CD4-positive, alpha-beta T cell (primary cell): Measurements from ENCODE around the gene BABAM2. TPM values are rescaled to one million over a fixed set of nuclear protein-coding genes. Genes with fewer than 3 reads are reported as not detected.

Experiments
- ATAC-seq: fragments of 200-7000 bp; cut with Tn5 transposase; one replicate; pipeline ENCODE4 v1.10.0; 2022; ENCODE audit warnings: mild to moderate bottlenecking; ENCODE audit not compliant: poor library complexity
- CTCF ChIA-PET: fragments of 350-600 bp; sonication (Branson Sonifier 250); formaldehyde crosslinking; loops from one replicate; lab custom pipeline; 2021; ENCODE audit warnings: antibody characterized with exemption, inconsistent platforms; lab: Charles Lee
- POLR2A ChIA-PET: fragments of 350-600 bp; sonication (Branson Sonifier 250); formaldehyde crosslinking; loops from one replicate; lab custom pipeline; 2021; ENCODE audit warnings: antibody characterized with exemption, inconsistent platforms; lab: Charles Lee
- DNase-seq, 14 experiments: peaks; one replicate each; pipeline ENCODE4 v3.0.0-alpha.2; 2013 to 2020; ENCODE audit warnings: mixed read lengths in 2 of 14
- H3K27ac ChIP-seq, 2 donors: one replicate each; pipeline versions ENCODE4 v1.5.1 to v1.7.0; 2013; ENCODE audit warnings: low read length in 2 of 2, low read depth in 1 of 2, mild to moderate bottlenecking in 1 of 2
- H3K27me3 ChIP-seq, 2 experiments: 1 replicate in 1 of 2; 2 replicates in 1 of 2; pipeline versions ENCODE4 v1.6.1 to v1.7.0; 2013; ENCODE audit warnings: low read length in 2 of 2, control low read depth in 1 of 2, mild to moderate bottlenecking in 1 of 2, moderate library complexity in 1 of 2; ENCODE audit not compliant: insufficient read depth in 2 of 2, control insufficient read depth in 1 of 2
- H3K36me3 ChIP-seq: one replicate; pipeline ENCODE4 v1.6.1; 2013; ENCODE audit warnings: low read length, control low read depth; ENCODE audit not compliant: insufficient read depth
- H3K4me1 ChIP-seq: one replicate; pipeline ENCODE4 v1.6.1; 2013; ENCODE audit warnings: low read length, control low read depth; ENCODE audit not compliant: insufficient read depth
- H3K4me3 ChIP-seq: one replicate; pipeline ENCODE4 v1.5.1; 2013; ENCODE audit warnings: mild to moderate bottlenecking, low read length, moderate library complexity
- H3K9me3 ChIP-seq, 2 experiments: 1 replicate in 1 of 2; 2 replicates in 1 of 2; pipeline versions ENCODE4 v1.6.1 to v1.7.0; 2013; ENCODE audit warnings: low read length in 2 of 2, mild to moderate bottlenecking in 2 of 2, control low read depth in 1 of 2, moderate library complexity in 1 of 2; ENCODE audit not compliant: control insufficient read depth in 1 of 2, insufficient read depth in 1 of 2
- H3K27ac Mint-ChIP-seq: one replicate; pipeline ENCODE4 v1.8.0; 2020; ENCODE audit warnings: mixed read lengths
- H3K27me3 Mint-ChIP-seq: one replicate; pipeline ENCODE4 v1.8.0; 2021; ENCODE audit warnings: mixed read lengths
- H3K36me3 Mint-ChIP-seq: one replicate; pipeline ENCODE4 v1.8.0; 2021; ENCODE audit warnings: low read depth, mixed read lengths
- H3K4me1 Mint-ChIP-seq: one replicate; pipeline ENCODE4 v1.8.0; 2021; ENCODE audit warnings: low read depth, mixed read lengths
- H3K4me3 Mint-ChIP-seq: one replicate; pipeline ENCODE4 v1.8.0; 2020; ENCODE audit warnings: mild to moderate bottlenecking, mixed read lengths
- H3K9me3 Mint-ChIP-seq: one replicate; pipeline ENCODE4 v1.8.0; 2020; ENCODE audit warnings: mixed read lengths
- intact Hi-C, 2 experiments: fragments of 100-400 bp; cut with DNase I in 1 of 2; cut with micrococcal nuclease in 1 of 2; formaldehyde crosslinking; loops; one replicate each; pipeline versions ENCODE4 v1.15.1 to v1.9.0; 2023 to 2025; cut with DNase I, micrococcal nuclease
- total RNA-seq, 174 experiments: library from RNA in 2 of 174; stranded (reverse) in 2 of 174; gene quantifications; one replicate each; pipeline ENCODE4 v1.2.3 and lab custom pipeline; 2021 to 2026
- TF ChIP-seq, protein P1 (sequence below): fragments of 200-600 bp; IDR thresholded peaks from one replicate; pipeline ENCODE4 v1.8.0; 2022; ENCODE audit warnings: antibody characterized with exemption, mild to moderate bottlenecking

The BABAM2 gene
- total RNA-seq, 2 experiments from 2014 or later, result 29.2 to 32.8 TPM

GRCh38 chr2:28320371-28320770 is 429.8 kb downstream of the BABAM2 start:
- no peak overlapping the region for H3K27ac ChIP-seq
- no peak overlapping the region for H3K27ac Mint-ChIP-seq
- ChIA-PET POLR2A (no interaction called here), CTCF (no interaction called here)
- H3K4me3 ChIP-seq, result no peak overlapping the region
- ATAC-seq (no peak), DNase-seq (no peak)
- no peaks in the 10 kb centered on the region for H3K9me3 ChIP-seq
- TF ChIP-seq, protein P1, sequence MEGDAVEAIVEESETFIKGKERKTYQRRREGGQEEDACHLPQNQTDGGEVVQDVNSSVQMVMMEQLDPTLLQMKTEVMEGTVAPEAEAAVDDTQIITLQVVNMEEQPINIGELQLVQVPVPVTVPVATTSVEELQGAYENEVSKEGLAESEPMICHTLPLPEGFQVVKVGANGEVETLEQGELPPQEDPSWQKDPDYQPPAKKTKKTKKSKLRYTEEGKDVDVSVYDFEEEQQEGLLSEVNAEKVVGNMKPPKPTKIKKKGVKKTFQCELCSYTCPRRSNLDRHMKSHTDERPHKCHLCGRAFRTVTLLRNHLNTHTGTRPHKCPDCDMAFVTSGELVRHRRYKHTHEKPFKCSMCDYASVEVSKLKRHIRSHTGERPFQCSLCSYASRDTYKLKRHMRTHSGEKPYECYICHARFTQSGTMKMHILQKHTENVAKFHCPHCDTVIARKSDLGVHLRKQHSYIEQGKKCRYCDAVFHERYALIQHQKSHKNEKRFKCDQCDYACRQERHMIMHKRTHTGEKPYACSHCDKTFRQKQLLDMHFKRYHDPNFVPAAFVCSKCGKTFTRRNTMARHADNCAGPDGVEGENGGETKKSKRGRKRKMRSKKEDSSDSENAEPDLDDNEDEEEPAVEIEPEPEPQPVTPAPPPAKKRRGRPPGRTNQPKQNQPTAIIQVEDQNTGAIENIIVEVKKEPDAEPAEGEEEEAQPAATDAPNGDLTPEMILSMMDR, result no peak
- no peaks in the 10 kb centered on the region for H3K36me3 Mint-ChIP-seq
- no peaks in the 10 kb centered on the region for H3K4me1 Mint-ChIP-seq
- no peaks in the 10 kb centered on the region for H3K27me3 ChIP-seq
- intact Hi-C loops, result no loop called here
- no peaks in the 10 kb centered on the region for H3K36me3 ChIP-seq
- H3K9me3 Mint-ChIP-seq, result no peaks in the 10 kb centered on the region
- no peaks in the 10 kb centered on the region for H3K27me3 Mint-ChIP-seq
- H3K4me3 Mint-ChIP-seq, result no peak overlapping the region
- no peaks in the 10 kb centered on the region for H3K4me1 ChIP-seq

DNA sequence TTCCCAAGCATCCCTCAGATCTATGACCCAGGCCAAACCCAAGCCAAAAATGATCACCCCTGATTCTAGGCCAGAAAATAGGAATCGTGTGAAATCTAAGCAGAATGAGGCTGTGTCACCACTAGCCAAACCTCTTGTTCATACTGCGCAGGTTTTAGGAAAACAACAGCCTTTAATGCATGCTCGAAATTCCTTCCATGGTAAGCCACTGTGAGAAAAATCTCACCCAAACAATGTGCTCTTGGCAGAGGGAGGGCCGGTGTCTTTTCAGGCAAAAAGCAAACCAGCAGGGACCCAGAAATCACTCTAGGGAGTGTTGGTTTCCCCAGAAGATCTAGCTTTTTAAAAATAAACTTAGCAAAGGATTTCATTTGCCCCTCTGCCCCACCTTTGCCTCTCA is 430.9 kb downstream of the BABAM2 start:
- ChIA-PET POLR2A (no interaction called here), CTCF (no interaction called here)

DNA sequence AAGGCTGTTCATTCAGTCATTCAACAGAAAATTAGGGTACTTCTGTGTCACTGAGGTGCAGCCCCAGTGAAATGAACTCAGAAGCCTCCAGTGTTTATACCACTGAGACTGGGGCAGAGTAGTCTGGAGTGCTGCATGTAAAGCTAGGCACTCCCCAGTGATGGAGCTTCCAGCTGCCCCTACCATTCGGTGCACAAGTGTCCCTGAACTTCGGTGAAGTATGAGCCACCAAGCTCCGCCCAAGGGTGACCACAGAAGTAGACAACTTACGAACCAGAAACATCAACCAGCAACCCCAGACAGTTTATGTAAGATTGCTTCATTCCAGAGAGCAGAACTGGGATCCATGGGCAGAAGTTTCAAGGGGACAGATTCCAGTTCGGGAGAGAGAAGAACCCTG is 431.5 kb downstream of the BABAM2 start:
- Mint-ChIP-seq H3K36me3 (no peaks in the 10 kb centered on the region), H3K4me3 (no peak overlapping the region), H3K9me3 (no peaks in the 10 kb centered on the region), H3K4me1 (no peaks in the 10 kb centered on the region), H3K27ac (no peak overlapping the region), H3K27me3 (no peaks in the 10 kb centered on the region)
- H3K9me3 ChIP-seq, result no peaks in the 10 kb centered on the region
- ChIA-PET POLR2A (no interaction called here), CTCF (no interaction called here)
- H3K4me3 ChIP-seq, result no peak overlapping the region
- H3K4me1 ChIP-seq, result no peaks in the 10 kb centered on the region
- TF ChIP-seq, protein P1, result no peak
- H3K36me3 ChIP-seq, result no peaks in the 10 kb centered on the region
- no peaks in the 10 kb centered on the region for H3K27me3 ChIP-seq
- no peak overlapping the region for H3K27ac ChIP-seq
- no peak for ATAC-seq
- intact Hi-C loops, result no loop called here
- no peak for DNase-seq

More for the DNA sequence above, 430.9 kb downstream of the BABAM2 start:
- no peaks in the 10 kb centered on the region for H3K27me3 ChIP-seq
- Mint-ChIP-seq H3K4me1 (no peaks in the 10 kb centered on the region), H3K4me3 (no peak overlapping the region), H3K27ac (no peak overlapping the region), H3K9me3 (no peaks in the 10 kb centered on the region), H3K27me3 (no peaks in the 10 kb centered on the region), H3K36me3 (no peaks in the 10 kb centered on the region)
- H3K4me3 ChIP-seq, result no peak overlapping the region
- intact Hi-C loops, result no loop called here
- no peaks in the 10 kb centered on the region for H3K9me3 ChIP-seq
- TF ChIP-seq, protein P1, result no peak
- DNase-seq (no peak), ATAC-seq (no peak)
- no peaks in the 10 kb centered on the region for H3K36me3 ChIP-seq
- no peaks in the 10 kb centered on the region for H3K4me1 ChIP-seq
- no peak overlapping the region for H3K27ac ChIP-seq
